K562 (cell line): ENCODE data around the gene ACHE. TPM values are rescaled to one million over a fixed set of nuclear protein-coding genes. Genes with fewer than 3 reads are reported as not detected.

Experiments
- HLTF ChIP-seq: fragments of 450-650 bp; IDR thresholded peaks from 2 replicates; pipeline ENCODE4 v1.6.1; 2016
- HMGN3 ChIP-seq: IDR thresholded peaks from 2 replicates; pipeline ENCODE4 v1.6.1; 2011; ENCODE audit warnings: borderline replicate concordance, low read depth, mild to moderate bottlenecking, mixed read lengths, low read length; ENCODE audit not compliant: insufficient read length; ENCODE audit errors: extremely low read depth
- KDM1A ChIP-seq, 2 experiments: fragments of 450-650 bp; IDR thresholded peaks; 2 replicates each; pipeline ENCODE4 v1.6.1; 2016; ENCODE audit warnings: mild to moderate bottlenecking in 2 of 2
- NR2C1 ChIP-seq, 2 experiments: fragments of 450-650 bp; IDR thresholded peaks; 2 replicates each; pipeline ENCODE4 v1.6.1; 2017; ENCODE audit warnings: mild to moderate bottlenecking in 2 of 2, antibody characterized with exemption in 1 of 2, inconsistent platforms in 1 of 2, missing compliant biosample characterization in 1 of 2, missing genetic modification characterization in 1 of 2
- POLR2AphosphoS5 ChIP-seq: IDR thresholded peaks from 2 replicates; pipeline ENCODE4 v1.6.1; 2011; ENCODE audit warnings: mild to moderate bottlenecking, low read depth, low read length, moderate library complexity; ENCODE audit not compliant: control insufficient read depth, insufficient read depth
- THRAP3 ChIP-seq: fragments of 450-650 bp; IDR thresholded peaks from 2 replicates; pipeline ENCODE4 v1.6.1; 2016; ENCODE audit warnings: mild to moderate bottlenecking, inconsistent platforms, borderline replicate concordance
- ZFP30 ChIP-seq: fragments of 250-450 bp; sonication (Bioruptor Pico); IDR thresholded peaks from 2 replicates; pipeline ENCODE4 v1.8.0; 2022; ENCODE audit warnings: moderate library complexity, mild to moderate bottlenecking, inconsistent platforms, borderline replicate concordance
- polyA plus RNA-seq, 8 experiments: library from polyadenylated mRNA; depleted of rRNA in 4 of 8; stranded (reverse) in 5 of 8; unstranded in 3 of 8; fragments of >200 nt; fragmentation: Nextera tagmentation in 2 of 8; fragmentation: Illumina TruSeq in 1 of 8; extraction: Ambion mirVana in 2 of 8; extraction: Trizol in 1 of 8; gene quantifications; 2 replicates each; pipeline versions ENCODE4 v1.2.1 to v1.2.3, GENCODE V29; 2011 to 2014; ENCODE audit warnings: inconsistent platforms in 1 of 8, missing spikeins in 1 of 8
- total RNA-seq, 7 experiments: library from RNA; depleted of rRNA in 6 of 7; stranded (reverse); fragments of >200 nt in 6 of 7; fragmentation: Illumina TruSeq in 2 of 7; extraction: Trizol in 2 of 7; gene quantifications; 2 replicates each; pipeline versions ENCODE4 v1.2.1 to v1.2.3, GENCODE V29; 2011 to 2021; ENCODE audit warnings: low replicate concordance in 1 of 7
- TF ChIP-seq, protein P1 (sequence below): fragments of 200-600 bp; sonication (generic); IDR thresholded peaks from one replicate; pipeline ENCODE4 v1.6.1; 2012; ENCODE audit warnings: mild to moderate bottlenecking, low read depth, low read length, inconsistent platforms
- TF ChIP-seq, protein P2 (sequence below): fragments of 450-650 bp; IDR thresholded peaks from 2 replicates; pipeline ENCODE4 v1.6.1; 2018; ENCODE audit not compliant: partially characterized antibody
- TF ChIP-seq, protein P3 (sequence below): sonication (generic); formaldehyde crosslinking; IDR thresholded peaks from 2 replicates; pipeline ENCODE4 v1.8.1; 2023; ENCODE audit warnings: mild to moderate bottlenecking, missing genetic modification reagents

ACHE gene
- total and polyA plus RNA-seq, 9 of the 15 experiments (the other 6 are each of a cell fraction or from before 2014, with no cell fraction given): 0.04 to 8.8 (median 1.9) TPM

DNA sequence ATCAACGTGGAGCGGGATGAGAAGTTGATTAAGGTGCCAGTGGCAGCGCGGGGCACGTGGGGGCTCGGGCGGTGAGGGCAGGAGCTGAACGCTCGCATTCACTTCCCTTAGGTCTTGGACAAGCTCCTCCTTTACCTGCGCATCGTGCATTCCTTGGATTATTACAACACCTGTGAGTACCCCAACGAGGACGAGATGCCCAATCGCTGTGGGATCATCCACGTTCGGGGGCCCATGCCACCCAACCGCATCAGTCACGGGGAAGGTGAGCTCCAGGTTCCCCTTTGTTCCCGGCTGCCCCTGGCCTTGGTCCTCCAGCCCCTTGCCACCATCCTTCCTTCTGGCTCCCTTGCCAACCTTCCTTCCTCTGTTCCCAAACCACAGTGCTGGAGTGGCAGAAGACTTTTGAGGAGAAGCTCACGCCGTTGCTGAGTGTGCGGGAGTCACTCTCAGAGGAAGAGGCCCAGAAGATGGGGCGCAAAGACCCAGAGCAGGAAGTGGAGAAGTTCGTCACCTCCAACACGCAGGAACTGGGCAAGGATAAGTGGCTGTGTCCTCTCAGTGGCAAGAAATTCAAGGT, 8.7 kb downstream of the ACHE start (continued):
- TF ChIP-seq, protein P1, sequence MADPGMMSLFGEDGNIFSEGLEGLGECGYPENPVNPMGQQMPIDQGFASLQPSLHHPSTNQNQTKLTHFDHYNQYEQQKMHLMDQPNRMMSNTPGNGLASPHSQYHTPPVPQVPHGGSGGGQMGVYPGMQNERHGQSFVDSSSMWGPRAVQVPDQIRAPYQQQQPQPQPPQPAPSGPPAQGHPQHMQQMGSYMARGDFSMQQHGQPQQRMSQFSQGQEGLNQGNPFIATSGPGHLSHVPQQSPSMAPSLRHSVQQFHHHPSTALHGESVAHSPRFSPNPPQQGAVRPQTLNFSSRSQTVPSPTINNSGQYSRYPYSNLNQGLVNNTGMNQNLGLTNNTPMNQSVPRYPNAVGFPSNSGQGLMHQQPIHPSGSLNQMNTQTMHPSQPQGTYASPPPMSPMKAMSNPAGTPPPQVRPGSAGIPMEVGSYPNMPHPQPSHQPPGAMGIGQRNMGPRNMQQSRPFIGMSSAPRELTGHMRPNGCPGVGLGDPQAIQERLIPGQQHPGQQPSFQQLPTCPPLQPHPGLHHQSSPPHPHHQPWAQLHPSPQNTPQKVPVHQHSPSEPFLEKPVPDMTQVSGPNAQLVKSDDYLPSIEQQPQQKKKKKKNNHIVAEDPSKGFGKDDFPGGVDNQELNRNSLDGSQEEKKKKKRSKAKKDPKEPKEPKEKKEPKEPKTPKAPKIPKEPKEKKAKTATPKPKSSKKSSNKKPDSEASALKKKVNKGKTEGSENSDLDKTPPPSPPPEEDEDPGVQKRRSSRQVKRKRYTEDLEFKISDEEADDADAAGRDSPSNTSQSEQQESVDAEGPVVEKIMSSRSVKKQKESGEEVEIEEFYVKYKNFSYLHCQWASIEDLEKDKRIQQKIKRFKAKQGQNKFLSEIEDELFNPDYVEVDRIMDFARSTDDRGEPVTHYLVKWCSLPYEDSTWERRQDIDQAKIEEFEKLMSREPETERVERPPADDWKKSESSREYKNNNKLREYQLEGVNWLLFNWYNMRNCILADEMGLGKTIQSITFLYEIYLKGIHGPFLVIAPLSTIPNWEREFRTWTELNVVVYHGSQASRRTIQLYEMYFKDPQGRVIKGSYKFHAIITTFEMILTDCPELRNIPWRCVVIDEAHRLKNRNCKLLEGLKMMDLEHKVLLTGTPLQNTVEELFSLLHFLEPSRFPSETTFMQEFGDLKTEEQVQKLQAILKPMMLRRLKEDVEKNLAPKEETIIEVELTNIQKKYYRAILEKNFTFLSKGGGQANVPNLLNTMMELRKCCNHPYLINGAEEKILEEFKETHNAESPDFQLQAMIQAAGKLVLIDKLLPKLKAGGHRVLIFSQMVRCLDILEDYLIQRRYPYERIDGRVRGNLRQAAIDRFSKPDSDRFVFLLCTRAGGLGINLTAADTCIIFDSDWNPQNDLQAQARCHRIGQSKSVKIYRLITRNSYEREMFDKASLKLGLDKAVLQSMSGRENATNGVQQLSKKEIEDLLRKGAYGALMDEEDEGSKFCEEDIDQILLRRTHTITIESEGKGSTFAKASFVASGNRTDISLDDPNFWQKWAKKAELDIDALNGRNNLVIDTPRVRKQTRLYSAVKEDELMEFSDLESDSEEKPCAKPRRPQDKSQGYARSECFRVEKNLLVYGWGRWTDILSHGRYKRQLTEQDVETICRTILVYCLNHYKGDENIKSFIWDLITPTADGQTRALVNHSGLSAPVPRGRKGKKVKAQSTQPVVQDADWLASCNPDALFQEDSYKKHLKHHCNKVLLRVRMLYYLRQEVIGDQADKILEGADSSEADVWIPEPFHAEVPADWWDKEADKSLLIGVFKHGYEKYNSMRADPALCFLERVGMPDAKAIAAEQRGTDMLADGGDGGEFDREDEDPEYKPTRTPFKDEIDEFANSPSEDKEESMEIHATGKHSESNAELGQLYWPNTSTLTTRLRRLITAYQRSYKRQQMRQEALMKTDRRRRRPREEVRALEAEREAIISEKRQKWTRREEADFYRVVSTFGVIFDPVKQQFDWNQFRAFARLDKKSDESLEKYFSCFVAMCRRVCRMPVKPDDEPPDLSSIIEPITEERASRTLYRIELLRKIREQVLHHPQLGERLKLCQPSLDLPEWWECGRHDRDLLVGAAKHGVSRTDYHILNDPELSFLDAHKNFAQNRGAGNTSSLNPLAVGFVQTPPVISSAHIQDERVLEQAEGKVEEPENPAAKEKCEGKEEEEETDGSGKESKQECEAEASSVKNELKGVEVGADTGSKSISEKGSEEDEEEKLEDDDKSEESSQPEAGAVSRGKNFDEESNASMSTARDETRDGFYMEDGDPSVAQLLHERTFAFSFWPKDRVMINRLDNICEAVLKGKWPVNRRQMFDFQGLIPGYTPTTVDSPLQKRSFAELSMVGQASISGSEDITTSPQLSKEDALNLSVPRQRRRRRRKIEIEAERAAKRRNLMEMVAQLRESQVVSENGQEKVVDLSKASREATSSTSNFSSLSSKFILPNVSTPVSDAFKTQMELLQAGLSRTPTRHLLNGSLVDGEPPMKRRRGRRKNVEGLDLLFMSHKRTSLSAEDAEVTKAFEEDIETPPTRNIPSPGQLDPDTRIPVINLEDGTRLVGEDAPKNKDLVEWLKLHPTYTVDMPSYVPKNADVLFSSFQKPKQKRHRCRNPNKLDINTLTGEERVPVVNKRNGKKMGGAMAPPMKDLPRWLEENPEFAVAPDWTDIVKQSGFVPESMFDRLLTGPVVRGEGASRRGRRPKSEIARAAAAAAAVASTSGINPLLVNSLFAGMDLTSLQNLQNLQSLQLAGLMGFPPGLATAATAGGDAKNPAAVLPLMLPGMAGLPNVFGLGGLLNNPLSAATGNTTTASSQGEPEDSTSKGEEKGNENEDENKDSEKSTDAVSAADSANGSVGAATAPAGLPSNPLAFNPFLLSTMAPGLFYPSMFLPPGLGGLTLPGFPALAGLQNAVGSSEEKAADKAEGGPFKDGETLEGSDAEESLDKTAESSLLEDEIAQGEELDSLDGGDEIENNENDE: no peak
- TF ChIP-seq, protein P2, sequence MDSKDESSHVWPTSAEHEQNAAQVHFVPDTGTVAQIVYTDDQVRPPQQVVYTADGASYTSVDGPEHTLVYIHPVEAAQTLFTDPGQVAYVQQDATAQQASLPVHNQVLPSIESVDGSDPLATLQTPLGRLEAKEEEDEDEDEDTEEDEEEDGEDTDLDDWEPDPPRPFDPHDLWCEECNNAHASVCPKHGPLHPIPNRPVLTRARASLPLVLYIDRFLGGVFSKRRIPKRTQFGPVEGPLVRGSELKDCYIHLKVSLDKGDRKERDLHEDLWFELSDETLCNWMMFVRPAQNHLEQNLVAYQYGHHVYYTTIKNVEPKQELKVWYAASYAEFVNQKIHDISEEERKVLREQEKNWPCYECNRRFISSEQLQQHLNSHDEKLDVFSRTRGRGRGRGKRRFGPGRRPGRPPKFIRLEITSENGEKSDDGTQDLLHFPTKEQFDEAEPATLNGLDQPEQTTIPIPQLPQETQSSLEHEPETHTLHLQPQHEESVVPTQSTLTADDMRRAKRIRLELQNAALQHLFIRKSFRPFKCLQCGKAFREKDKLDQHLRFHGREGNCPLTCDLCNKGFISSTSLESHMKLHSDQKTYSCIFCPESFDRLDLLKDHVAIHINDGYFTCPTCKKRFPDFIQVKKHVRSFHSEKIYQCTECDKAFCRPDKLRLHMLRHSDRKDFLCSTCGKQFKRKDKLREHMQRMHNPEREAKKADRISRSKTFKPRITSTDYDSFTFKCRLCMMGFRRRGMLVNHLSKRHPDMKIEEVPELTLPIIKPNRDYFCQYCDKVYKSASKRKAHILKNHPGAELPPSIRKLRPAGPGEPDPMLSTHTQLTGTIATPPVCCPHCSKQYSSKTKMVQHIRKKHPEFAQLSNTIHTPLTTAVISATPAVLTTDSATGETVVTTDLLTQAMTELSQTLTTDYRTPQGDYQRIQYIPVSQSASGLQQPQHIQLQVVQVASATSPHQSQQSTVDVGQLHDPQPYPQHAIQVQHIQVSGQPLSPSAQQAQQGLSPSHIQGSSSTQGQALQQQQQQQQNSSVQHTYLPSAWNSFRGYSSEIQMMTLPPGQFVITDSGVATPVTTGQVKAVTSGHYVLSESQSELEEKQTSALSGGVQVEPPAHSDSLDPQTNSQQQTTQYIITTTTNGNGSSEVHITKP: no peak
- TF ChIP-seq NR2C1 (IDR thresholded peaks at IDR 0.05) (no peak), NR2C1 (tag; IDR thresholded peaks at IDR 0.05) (no peak), KDM1A (IDR thresholded peaks at IDR 0.05) (no peak), THRAP3 (0 out of 2 replicates have a peak, but pooled peaks have one; percentile 14), HMGN3 (peak; percentile 14), HLTF (no peak), POLR2AphosphoS5 (0 out of 2 replicates have a peak, but pooled peaks have one; percentile 6), ZFP30 (CRISPR knock-in tag) (no peak)
- TF ChIP-seq, protein P3, sequence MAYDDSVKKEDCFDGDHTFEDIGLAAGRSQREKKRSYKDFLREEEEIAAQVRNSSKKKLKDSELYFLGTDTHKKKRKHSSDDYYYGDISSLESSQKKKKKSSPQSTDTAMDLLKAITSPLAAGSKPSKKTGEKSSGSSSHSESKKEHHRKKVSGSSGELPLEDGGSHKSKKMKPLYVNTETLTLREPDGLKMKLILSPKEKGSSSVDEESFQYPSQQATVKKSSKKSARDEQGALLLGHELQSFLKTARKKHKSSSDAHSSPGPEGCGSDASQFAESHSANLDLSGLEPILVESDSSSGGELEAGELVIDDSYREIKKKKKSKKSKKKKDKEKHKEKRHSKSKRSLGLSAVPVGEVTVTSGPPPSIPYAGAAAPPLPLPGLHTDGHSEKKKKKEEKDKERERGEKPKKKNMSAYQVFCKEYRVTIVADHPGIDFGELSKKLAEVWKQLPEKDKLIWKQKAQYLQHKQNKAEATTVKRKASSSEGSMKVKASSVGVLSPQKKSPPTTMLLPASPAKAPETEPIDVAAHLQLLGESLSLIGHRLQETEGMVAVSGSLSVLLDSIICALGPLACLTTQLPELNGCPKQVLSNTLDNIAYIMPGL: 0 out of 2 replicates have a peak, but pooled peaks have one; percentile 51
